ENCODE data around the gene MINDY2.
"Not testable (repeated sequence)": the region's sequence is repeated elsewhere in the genome, so short reads cannot be mapped to it uniquely, and the experiment has no call there.

The MINDY2 gene

DNA sequence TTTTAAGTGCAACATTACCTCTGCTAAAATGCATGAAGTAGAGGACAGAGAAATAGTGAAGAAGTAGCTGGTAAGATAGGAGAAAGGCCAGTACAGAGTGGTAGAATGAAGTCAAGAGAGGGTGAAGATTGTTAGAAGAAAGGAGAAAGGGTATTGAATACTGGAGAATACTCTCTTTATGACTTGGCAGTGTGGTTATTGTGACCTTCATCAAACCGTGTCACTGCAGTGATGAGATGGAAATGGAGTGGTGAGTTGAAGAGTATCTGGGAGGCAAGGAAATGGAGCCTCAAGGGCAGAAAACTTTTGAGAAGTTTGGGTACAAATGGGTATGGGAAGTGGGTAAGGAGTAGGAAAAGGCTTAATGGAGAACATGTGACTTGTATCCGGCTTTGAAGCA, 24.7 kb downstream of the MINDY2 start:
- Histone ChIP-seq H3K4me3 (ENCODE audit: low read length) (no peak overlapping the region), H3K9ac (ENCODE audit: low read length) (no peak overlapping the region), H3K4me2 (ENCODE audit: low read length) (no peak overlapping the region), H3K36me3 (replicated peaks; ENCODE audit: low read depth, low read length) (no peaks in the 10 kb centered on the region), H3K27ac (ENCODE audit: low read length) (no peak overlapping the region), H3K4me1 (ENCODE audit: low read length) (no peaks in the 10 kb centered on the region), H4K20me1 (ENCODE audit: insufficient read depth, low read length) (no peaks in the 10 kb centered on the region), H3K27me3 (ENCODE audit: low read depth, low read length) (no peaks in the 10 kb centered on the region), H3K79me2 (ENCODE audit: low read length) (no peaks in the 10 kb centered on the region), H3K9me3 (ENCODE audit: insufficient read depth, low read length) (no peaks in the 10 kb centered on the region), H2AFZ (ENCODE audit: low read depth, low read length) (no peak overlapping the region)
- no peak for TF ChIP-seq EZH2phosphoT487 (IDR thresholded peaks at IDR 0.05; ENCODE audit: low read depth)
- TF ChIP-seq, protein P1, sequence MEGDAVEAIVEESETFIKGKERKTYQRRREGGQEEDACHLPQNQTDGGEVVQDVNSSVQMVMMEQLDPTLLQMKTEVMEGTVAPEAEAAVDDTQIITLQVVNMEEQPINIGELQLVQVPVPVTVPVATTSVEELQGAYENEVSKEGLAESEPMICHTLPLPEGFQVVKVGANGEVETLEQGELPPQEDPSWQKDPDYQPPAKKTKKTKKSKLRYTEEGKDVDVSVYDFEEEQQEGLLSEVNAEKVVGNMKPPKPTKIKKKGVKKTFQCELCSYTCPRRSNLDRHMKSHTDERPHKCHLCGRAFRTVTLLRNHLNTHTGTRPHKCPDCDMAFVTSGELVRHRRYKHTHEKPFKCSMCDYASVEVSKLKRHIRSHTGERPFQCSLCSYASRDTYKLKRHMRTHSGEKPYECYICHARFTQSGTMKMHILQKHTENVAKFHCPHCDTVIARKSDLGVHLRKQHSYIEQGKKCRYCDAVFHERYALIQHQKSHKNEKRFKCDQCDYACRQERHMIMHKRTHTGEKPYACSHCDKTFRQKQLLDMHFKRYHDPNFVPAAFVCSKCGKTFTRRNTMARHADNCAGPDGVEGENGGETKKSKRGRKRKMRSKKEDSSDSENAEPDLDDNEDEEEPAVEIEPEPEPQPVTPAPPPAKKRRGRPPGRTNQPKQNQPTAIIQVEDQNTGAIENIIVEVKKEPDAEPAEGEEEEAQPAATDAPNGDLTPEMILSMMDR (IDR thresholded peaks at IDR 0.05; ENCODE audit: low read depth, low read length): no peak

DNA sequence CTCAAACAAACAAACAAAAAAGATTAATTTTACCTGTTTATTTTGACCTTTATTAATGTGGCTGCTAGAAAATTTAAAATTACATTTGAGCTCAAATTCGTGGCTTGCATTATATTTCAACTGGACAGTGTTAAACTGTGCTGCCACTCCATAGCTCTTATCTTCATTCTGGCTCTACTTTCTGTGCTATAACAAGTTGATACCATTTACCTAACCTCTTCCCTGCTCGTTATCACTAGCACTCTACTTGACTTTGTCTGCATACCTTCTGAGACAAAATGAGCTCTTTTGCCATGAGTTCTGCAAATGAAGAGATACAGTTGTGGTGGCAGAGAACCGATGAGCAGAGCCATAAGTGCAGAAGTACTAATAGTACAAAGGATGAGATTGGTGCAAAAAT, 26.4 kb downstream of the MINDY2 start:
- Histone ChIP-seq H3K4me2 (ENCODE audit: low read length) (no peak overlapping the region), H3K4me1 (ENCODE audit: low read length) (no peaks in the 10 kb centered on the region), H2AFZ (ENCODE audit: low read depth, low read length) (no peak overlapping the region), H3K27ac (ENCODE audit: low read length) (no peak overlapping the region), H3K27me3 (ENCODE audit: low read depth, low read length) (no peaks in the 10 kb centered on the region), H3K79me2 (ENCODE audit: low read length) (no peaks in the 10 kb centered on the region), H3K9ac (ENCODE audit: low read length) (no peak overlapping the region), H4K20me1 (ENCODE audit: insufficient read depth, low read length) (no peaks in the 10 kb centered on the region), H3K9me3 (ENCODE audit: insufficient read depth, low read length) (no peaks in the 10 kb centered on the region), H3K36me3 (replicated peaks; ENCODE audit: low read depth, low read length) (no peaks in the 10 kb centered on the region), H3K4me3 (ENCODE audit: low read length) (no peak overlapping the region)
- TF ChIP-seq, protein P1 (IDR thresholded peaks at IDR 0.05; ENCODE audit: low read depth, low read length): no peak
- no peak for TF ChIP-seq EZH2phosphoT487 (IDR thresholded peaks at IDR 0.05; ENCODE audit: low read depth)

DNA sequence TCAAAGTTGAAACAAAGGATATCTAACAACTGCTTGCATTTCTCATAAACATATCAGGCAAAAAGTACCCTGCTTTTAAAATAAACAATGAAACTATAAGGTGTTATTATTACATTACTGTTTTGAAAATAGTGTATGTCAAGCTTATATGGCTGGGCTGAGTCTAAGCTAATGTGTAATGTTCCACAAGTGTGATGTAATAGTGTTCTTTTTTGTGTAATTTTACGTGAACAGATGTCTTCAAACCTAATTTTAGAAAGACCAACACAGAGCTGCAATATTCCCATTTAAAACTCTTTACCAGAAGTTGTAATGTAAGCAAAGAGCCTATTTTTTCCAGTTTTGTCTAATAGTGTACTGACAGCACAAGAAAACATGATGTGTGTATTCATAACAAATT, 34.0 kb downstream of the MINDY2 start:
- Histone ChIP-seq H3K9ac (ENCODE audit: low read length) (no peak overlapping the region), H3K4me2 (ENCODE audit: low read length) (no peak overlapping the region), H3K27me3 (ENCODE audit: low read depth, low read length) (no peaks in the 10 kb centered on the region), H3K79me2 (ENCODE audit: low read length) (no peaks in the 10 kb centered on the region), H3K9me3 (ENCODE audit: insufficient read depth, low read length) (no peaks in the 10 kb centered on the region), H3K27ac (ENCODE audit: low read length) (no peak overlapping the region), H4K20me1 (ENCODE audit: insufficient read depth, low read length) (no peaks in the 10 kb centered on the region), H3K4me3 (ENCODE audit: low read length) (no peak overlapping the region), H3K4me1 (ENCODE audit: low read length) (no peaks in the 10 kb centered on the region), H3K36me3 (replicated peaks; ENCODE audit: low read depth, low read length) (no peaks in the 10 kb centered on the region), H2AFZ (ENCODE audit: low read depth, low read length) (no peak overlapping the region)
- TF ChIP-seq, protein P1 (IDR thresholded peaks at IDR 0.05; ENCODE audit: low read depth, low read length): no peak
- TF ChIP-seq EZH2phosphoT487 (IDR thresholded peaks at IDR 0.05; ENCODE audit: low read depth): no peak

DNA sequence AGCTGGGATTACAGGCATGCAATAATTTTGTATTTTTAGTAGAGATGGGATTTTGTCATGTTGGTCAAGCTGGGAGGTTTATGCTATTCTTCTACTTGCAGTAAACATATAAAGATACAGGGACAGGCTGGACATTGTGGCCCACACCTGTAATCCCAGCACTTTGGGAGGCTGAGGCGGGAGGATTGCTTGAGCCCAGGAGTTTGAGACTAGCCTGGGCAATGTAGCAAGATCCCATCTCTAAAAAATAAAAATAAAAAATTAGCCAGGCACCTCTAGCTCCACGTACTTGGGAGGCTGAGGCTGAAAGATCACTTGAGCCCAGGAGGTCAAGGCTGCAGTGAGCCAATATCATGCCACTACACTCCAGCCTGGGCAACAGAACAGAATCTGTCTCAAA, 52.2 kb downstream of the MINDY2 start:
- not testable (repeated sequence) for H2AFZ ChIP-seq (ENCODE audit: low read depth, low read length); H3K27me3 ChIP-seq (ENCODE audit: low read depth, low read length); H3K9ac ChIP-seq (ENCODE audit: low read length); H3K36me3 ChIP-seq (replicated peaks; ENCODE audit: low read depth, low read length); H3K79me2 ChIP-seq (ENCODE audit: low read length); H3K9me3 ChIP-seq (ENCODE audit: insufficient read depth, low read length); H3K4me2 ChIP-seq (ENCODE audit: low read length); H3K27ac ChIP-seq (ENCODE audit: low read length); H3K4me1 ChIP-seq (ENCODE audit: low read length); H3K4me3 ChIP-seq (ENCODE audit: low read length); H4K20me1 ChIP-seq (ENCODE audit: insufficient read depth, low read length)

DNA sequence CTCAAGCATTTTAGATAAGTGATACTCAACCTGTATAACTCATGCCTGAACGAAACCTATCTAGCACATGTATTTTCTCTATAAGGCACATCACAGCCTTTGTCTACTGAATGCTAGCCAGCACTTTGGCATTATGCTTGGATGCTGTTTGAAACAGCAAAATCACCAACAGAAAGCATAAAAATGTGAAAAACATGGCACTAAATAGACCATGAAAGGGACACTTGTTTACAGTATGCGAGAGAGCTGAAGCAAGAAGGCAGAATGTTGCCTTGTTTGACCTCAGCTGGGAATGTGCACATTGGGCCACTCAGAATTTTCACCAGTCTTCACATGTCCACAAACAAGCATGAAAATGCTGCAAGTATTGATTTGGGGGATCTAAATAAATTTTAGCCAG, 59.5 kb downstream of the MINDY2 start:
- TF ChIP-seq, protein P1 (IDR thresholded peaks at IDR 0.05; ENCODE audit: low read depth, low read length): no peak
- no peak for TF ChIP-seq EZH2phosphoT487 (IDR thresholded peaks at IDR 0.05; ENCODE audit: low read depth)
- Histone ChIP-seq H3K4me1 (ENCODE audit: low read length) (peaks cover 2% of the 10 kb centered on the region; the same call in 1 of the 2 replicates), H3K79me2 (ENCODE audit: low read length) (no peaks in the 10 kb centered on the region), H3K4me2 (ENCODE audit: low read length) (no peak overlapping the region), H3K9me3 (ENCODE audit: insufficient read depth, low read length) (no peaks in the 10 kb centered on the region), H2AFZ (ENCODE audit: low read depth, low read length) (no peak overlapping the region), H4K20me1 (ENCODE audit: insufficient read depth, low read length) (no peaks in the 10 kb centered on the region), H3K27me3 (ENCODE audit: low read depth, low read length) (no peaks in the 10 kb centered on the region), H3K36me3 (replicated peaks; ENCODE audit: low read depth, low read length) (no peaks in the 10 kb centered on the region), H3K27ac (ENCODE audit: low read length) (no peak overlapping the region), H3K4me3 (ENCODE audit: low read length) (no peak overlapping the region), H3K9ac (ENCODE audit: low read length) (no peak overlapping the region)

DNA sequence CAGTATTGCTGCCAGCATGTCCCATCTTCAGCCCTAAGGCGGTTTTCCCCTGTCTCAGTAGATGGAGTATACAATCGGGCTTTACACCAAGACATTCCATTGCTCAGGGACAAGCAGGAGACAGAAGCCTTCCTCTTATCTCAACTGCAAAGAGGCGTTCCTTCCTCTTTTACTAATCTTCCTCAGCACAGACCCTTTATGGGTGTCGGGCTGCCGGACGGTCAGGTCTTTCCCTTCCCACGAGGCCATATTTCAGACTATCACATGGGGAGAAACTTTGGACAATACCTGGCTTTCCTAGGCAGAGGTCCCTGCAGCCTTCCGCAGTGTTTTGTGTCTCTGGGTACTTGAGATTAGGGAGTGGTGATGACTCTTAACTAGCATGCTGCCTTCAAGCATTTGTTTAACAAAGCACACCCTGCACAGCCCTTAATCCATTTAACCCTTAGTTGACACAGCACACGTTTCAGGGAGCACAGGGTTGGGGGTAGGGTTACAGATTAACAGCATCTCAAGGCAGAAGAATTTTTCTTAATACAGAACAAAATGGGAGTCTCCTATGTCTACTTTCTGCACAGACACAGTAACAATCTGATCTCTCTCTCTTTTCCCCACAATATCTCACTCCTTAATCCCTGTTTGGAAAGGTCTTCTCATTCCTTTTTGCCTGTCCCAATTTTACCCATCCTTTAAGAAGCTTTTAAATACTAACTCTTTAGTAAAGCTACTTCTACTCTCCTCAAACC, 62.8 kb downstream of the MINDY2 start:
- not testable (repeated sequence) for H2AFZ ChIP-seq (ENCODE audit: low read depth, low read length); H3K4me2 ChIP-seq (ENCODE audit: low read length); H3K27ac ChIP-seq (ENCODE audit: low read length); H3K4me1 ChIP-seq (ENCODE audit: low read length); H3K4me3 ChIP-seq (ENCODE audit: low read length); H3K9ac ChIP-seq (ENCODE audit: low read length); H3K27me3 ChIP-seq (ENCODE audit: low read depth, low read length); H4K20me1 ChIP-seq (ENCODE audit: insufficient read depth, low read length); H3K79me2 ChIP-seq (ENCODE audit: low read length); H3K9me3 ChIP-seq (ENCODE audit: insufficient read depth, low read length); H3K36me3 ChIP-seq (replicated peaks; ENCODE audit: low read depth, low read length)

Data from OCI-LY3 (cell line).